ENCODE measurements around the gene ZNF330.

ZNF330 gene

GRCh38 chr4:141238186-141238585, 17.5 kb downstream of the ZNF330 start:
- no peak for DNase-seq

- DNase-seq: no peak
Observed at GRCh38 chr4:141240259-141240658, 19.6 kb downstream of the ZNF330 start.

GRCh38 chr4:141240671-141241070, 20.0 kb downstream of the ZNF330 start:
- no peak for DNase-seq

GRCh38 chr4:141241986-141242385, 21.3 kb downstream of the ZNF330 start:
- DNase-seq: no peak

- no peak for DNase-seq
Observed at GRCh38 chr4:141244419-141244818, 23.7 kb downstream of the ZNF330 start.

- DNase-seq: no peak
Observed at GRCh38 chr4:141246243-141246642, 25.5 kb downstream of the ZNF330 start.

- no peak for DNase-seq
Observed at GRCh38 chr4:141246683-141247429, 26.2 kb downstream of the ZNF330 start.

GRCh38 chr4:141247430-141247780, 26.7 kb downstream of the ZNF330 start:
- DNase-seq: no peak

GRCh38 chr4:141248029-141248428, 27.3 kb downstream of the ZNF330 start:
- no peak for DNase-seq

- no peak for DNase-seq
Observed at GRCh38 chr4:141248486-141248885, 27.8 kb downstream of the ZNF330 start.

- DNase-seq: no peak
Observed at GRCh38 chr4:141254326-141254725, 33.6 kb downstream of the ZNF330 start.

- DNase-seq: no peak
Observed at GRCh38 chr4:141255016-141255415, 34.3 kb downstream of the ZNF330 start.

GRCh38 chr4:141258558-141258957, 37.9 kb downstream of the ZNF330 start:
- no peak for DNase-seq

- DNase-seq: no peak
Observed at GRCh38 chr4:141275834-141276233, 55.1 kb downstream of the ZNF330 start.

GRCh38 chr4:141283152-141283551, 62.5 kb downstream of the ZNF330 start:
- no peak for DNase-seq

- no peak for DNase-seq
Observed at GRCh38 chr4:141283563-141283962, 62.9 kb downstream of the ZNF330 start.

Measured in CD4-positive, alpha-beta T cell treated with Interleukin-17A for 4 hours (primary cell).